ENCODE data around the gene KCTD4.

KCTD4 gene

GRCh38 chr13:45179428-45179827 is 21.4 kb downstream of the KCTD4 start:
- no peaks in the 10 kb centered on the region for H3K27me3 ChIP-seq
- H3K4me3 ChIP-seq (ENCODE audit: low read depth, low read length) = no peak overlapping the region
- no peak for TF ChIP-seq CTCF (IDR thresholded peaks at IDR 0.05; ENCODE audit: low read depth, low read length)
- peaks cover 4% of the 10 kb centered on the region; the same call in 1 of the 2 replicates for H3K4me1 ChIP-seq
- no peak for DNase-seq
- H3K9me3 ChIP-seq = no peaks in the 10 kb centered on the region
- H3K36me3 ChIP-seq = no peaks in the 10 kb centered on the region

GRCh38 chr13:45178349-45179162 is 22.3 kb downstream of the KCTD4 start:
- no peaks in the 10 kb centered on the region for H3K9me3 ChIP-seq
- no peak overlapping the region for H3K4me3 ChIP-seq (ENCODE audit: low read depth, low read length)
- DNase-seq = no peak
- H3K36me3 ChIP-seq = no peaks in the 10 kb centered on the region
- no peaks in the 10 kb centered on the region for H3K27me3 ChIP-seq
- peaks cover 4% of the 10 kb centered on the region; the same call in 1 of the 2 replicates for H3K4me1 ChIP-seq
- TF ChIP-seq CTCF (IDR thresholded peaks at IDR 0.05; ENCODE audit: low read depth, low read length) = no peak

- Histone ChIP-seq H3K27me3 (no peaks in the 10 kb centered on the region), H3K36me3 (no peaks in the 10 kb centered on the region), H3K4me3 (ENCODE audit: low read depth, low read length) (no peak overlapping the region), H3K9me3 (no peaks in the 10 kb centered on the region), H3K4me1 (peaks cover 4% of the 10 kb centered on the region; the same call in 1 of the 2 replicates)
- no peak for DNase-seq
- no peak for TF ChIP-seq CTCF (IDR thresholded peaks at IDR 0.05; ENCODE audit: low read depth, low read length)
Observed at GRCh38 chr13:45174478-45174877, 26.4 kb downstream of the KCTD4 start.

DNA sequence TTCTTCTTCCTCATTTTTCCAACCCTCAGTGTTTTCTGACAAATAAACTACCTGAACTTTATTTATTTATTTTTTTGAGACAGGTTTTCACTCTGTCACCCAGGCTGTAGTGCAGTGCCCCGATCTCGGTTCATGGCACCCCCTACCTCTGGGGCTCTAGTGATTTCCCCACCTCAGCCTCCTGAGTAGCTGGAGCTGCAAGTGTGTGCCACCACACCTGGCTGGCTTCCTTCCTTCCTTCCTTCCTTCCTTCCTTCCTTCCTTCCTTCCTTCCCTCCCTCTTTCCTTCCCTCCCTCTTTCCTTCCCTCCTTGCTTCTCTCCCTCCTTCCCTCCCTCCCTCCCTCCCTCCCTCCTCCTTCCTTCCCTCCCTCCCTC is 32.3 kb downstream of the KCTD4 start:
- no peaks in the 10 kb centered on the region for H3K4me1 ChIP-seq
- TF ChIP-seq CTCF (IDR thresholded peaks at IDR 0.05; ENCODE audit: low read depth, low read length) = no peak
- H3K36me3 ChIP-seq = peaks cover 2% of the 10 kb centered on the region; the same call in 1 of the 2 replicates
- H3K9me3 ChIP-seq = no peaks in the 10 kb centered on the region
- H3K27me3 ChIP-seq = no peaks in the 10 kb centered on the region
- no peak overlapping the region for H3K4me3 ChIP-seq (ENCODE audit: low read depth, low read length)
- DNase-seq = no peak

DNA sequence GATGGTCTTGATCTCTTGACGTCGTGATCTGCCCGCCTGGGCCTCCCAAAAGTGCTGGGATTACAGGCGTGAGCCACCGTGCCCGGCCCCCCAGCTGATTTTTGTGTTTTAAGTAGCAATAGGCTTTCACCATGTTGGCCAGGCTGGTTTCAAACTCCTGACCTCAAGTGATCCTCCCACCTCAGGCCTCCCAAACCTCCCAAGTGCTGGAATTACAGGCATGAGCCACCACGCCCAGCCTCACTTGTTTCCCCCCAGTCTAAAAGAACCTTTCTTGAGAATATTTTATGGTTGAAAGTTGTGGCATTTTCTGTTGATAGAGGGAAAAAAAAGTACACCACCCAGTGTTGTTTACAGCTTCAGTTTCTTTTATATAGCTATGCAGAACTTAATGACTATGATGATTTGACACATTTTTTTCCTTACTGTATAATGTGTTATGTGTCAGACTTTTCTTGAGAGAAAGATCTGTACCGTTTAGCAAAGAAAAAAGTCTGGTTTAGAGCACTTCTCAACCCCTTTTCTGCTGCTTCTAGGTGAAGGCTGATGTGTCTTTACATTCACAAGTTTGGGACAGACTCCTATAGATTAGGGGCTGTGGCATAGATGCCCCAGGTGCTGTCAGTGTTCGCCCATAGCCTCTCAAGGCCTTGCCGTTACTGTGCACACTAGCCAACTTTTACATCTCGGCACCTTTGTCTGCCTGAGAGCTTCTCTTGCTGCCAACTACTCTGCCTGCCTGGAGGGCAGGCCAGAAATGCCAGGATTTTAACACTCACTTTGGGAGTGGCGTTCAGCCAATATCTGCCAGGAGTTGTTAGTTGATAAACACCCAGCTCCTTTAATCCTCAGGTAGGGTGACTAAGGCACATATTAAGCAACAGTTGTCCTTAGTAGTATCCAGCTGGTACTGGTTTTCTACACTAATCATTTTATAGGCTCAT is 33.0 kb downstream of the KCTD4 start:
- Histone ChIP-seq H3K4me3 (ENCODE audit: low read depth, low read length) (no peak overlapping the region), H3K27me3 (no peaks in the 10 kb centered on the region), H3K9me3 (no peaks in the 10 kb centered on the region), H3K36me3 (peaks cover 2% of the 10 kb centered on the region; the same call in 1 of the 2 replicates), H3K4me1 (no peaks in the 10 kb centered on the region)
- TF ChIP-seq CTCF (IDR thresholded peaks at IDR 0.05; ENCODE audit: low read depth, low read length) = no peak
- DNase-seq = no peak
